SJSA1 (cell line): ENCODE measurements around the gene CHTF18. TPM values are rescaled to one million over a fixed set of nuclear protein-coding genes. Genes with fewer than 3 reads are reported as not detected.

Experiments
- DNase-seq, 2 experiments: peaks; one replicate each; pipeline ENCODE4 v3.0.0-alpha.2; 2015 to 2020; ENCODE audit warnings: low spot score in 2 of 2, low read depth in 1 of 2
- H3K27ac ChIP-seq: fragments of 250-450 bp; sonication (Bioruptor Pico); 2 replicates; pipeline ENCODE4 v1.5.1; 2020; ENCODE audit warnings: mild to moderate bottlenecking, moderate library complexity
- H3K27me3 ChIP-seq: fragments of 250-450 bp; sonication (Bioruptor Pico); replicated peaks from 2 replicates; pipeline ENCODE4 v1.5.1; 2020; ENCODE audit warnings: mild to moderate bottlenecking, moderate library complexity
- H3K36me3 ChIP-seq: fragments of 250-450 bp; sonication (Bioruptor Pico); 2 replicates; pipeline ENCODE4 v1.5.1; 2020; ENCODE audit warnings: mild to moderate bottlenecking
- H3K4me1 ChIP-seq: fragments of 250-450 bp; sonication (Bioruptor Pico); replicated peaks from 2 replicates; pipeline ENCODE4 v1.6.1; 2021; ENCODE audit warnings: mild to moderate bottlenecking
- H3K4me3 ChIP-seq: fragments of 250-450 bp; sonication (Bioruptor Pico); 2 replicates; pipeline ENCODE4 v1.5.1; 2020; ENCODE audit warnings: mild to moderate bottlenecking
- H3K9me3 ChIP-seq: fragments of 250-450 bp; sonication (Bioruptor Pico); replicated peaks from 2 replicates; pipeline ENCODE4 v1.5.1; 2020; ENCODE audit warnings: mild to moderate bottlenecking
- total RNA-seq: library from RNA; depleted of rRNA; stranded (reverse); fragments of >200 nt; shearing (Covaris generic); gene quantifications from 2 replicates; pipeline ENCODE4 v1.2.3, GENCODE V29; 2014; rRNA removed

Gene CHTF18
- total RNA-seq, 1 experiment from 2014 or later = 30.6 TPM

- Histone ChIP-seq H3K36me3 (no peaks in the 10 kb centered on the region), H3K4me3 (no peak overlapping the region), H3K27me3 (peaks cover 11% of the 10 kb centered on the region; the same call in 1 of the 2 replicates), H3K27ac (no peak overlapping the region), H3K4me1 (no peaks in the 10 kb centered on the region), H3K9me3 (peaks cover 7% of the 10 kb centered on the region; the same call in 1 of the 2 replicates)
- no peak for DNase-seq
These were observed 54.5 kb downstream of the CHTF18 start for GRCh38 chr16:842711-843560.

GRCh38 chr16:843771-844170 lies 55.4 kb downstream of the CHTF18 start:
- H3K27me3 ChIP-seq = peaks cover 11% of the 10 kb centered on the region; the same call in 1 of the 2 replicates
- H3K4me3 ChIP-seq = no peak overlapping the region
- H3K36me3 ChIP-seq = no peaks in the 10 kb centered on the region
- no peaks in the 10 kb centered on the region for H3K4me1 ChIP-seq
- H3K27ac ChIP-seq = no peak overlapping the region
- peaks cover 11% of the 10 kb centered on the region; the same call in 1 of the 2 replicates for H3K9me3 ChIP-seq
- DNase-seq = no peak

- Histone ChIP-seq H3K27me3 (peaks cover 11% of the 10 kb centered on the region; the same call in 1 of the 2 replicates), H3K27ac (no peak overlapping the region), H3K9me3 (peaks cover 15% of the 10 kb centered on the region; the same call in 1 of the 2 replicates)
These were observed 56.4 kb downstream of the CHTF18 start for GRCh38 chr16:844638-845350.

GRCh38 chr16:845351-845745 lies 56.9 kb downstream of the CHTF18 start:
- Histone ChIP-seq H3K27me3 (peaks cover 11% of the 10 kb centered on the region; the same call in 1 of the 2 replicates), H3K4me1 (no peaks in the 10 kb centered on the region), H3K4me3 (no peak overlapping the region), H3K36me3 (no peaks in the 10 kb centered on the region), H3K9me3 (peaks cover 18% of the 10 kb centered on the region; the same call in 1 of the 2 replicates), H3K27ac (no peak overlapping the region)
- DNase-seq = no peak

More at GRCh38 chr16:844638-845350, 56.4 kb downstream of the CHTF18 start:
- Histone ChIP-seq H3K4me3 (no peak overlapping the region), H3K4me1 (no peaks in the 10 kb centered on the region), H3K36me3 (no peaks in the 10 kb centered on the region)
- no peak for DNase-seq

GRCh38 chr16:847151-847550 lies 58.7 kb downstream of the CHTF18 start:
- Histone ChIP-seq H3K4me1 (no peaks in the 10 kb centered on the region), H3K36me3 (no peaks in the 10 kb centered on the region), H3K9me3 (peaks cover 29% of the 10 kb centered on the region), H3K4me3 (no peak overlapping the region), H3K27ac (no peak overlapping the region), H3K27me3 (peaks cover 10% of the 10 kb centered on the region; the same call in 1 of the 2 replicates)
- DNase-seq = no peak

Other genes with a start within 250 kb of the CHTF18 start
- gene PRR35, start 228.2 kb upstream of the CHTF18 start, total RNA-seq = not detected in 2 replicates
- gene NHLRC4, start 221.6 kb upstream of the CHTF18 start, total RNA-seq = 0.37 TPM in 1 of 2 replicates, not detected in the other
- 19.6 and 33.8 TPM in 2 replicates for gene PIGQ, start 218.7 kb upstream of the CHTF18 start, total RNA-seq
- 10.2 and 17.8 TPM in 2 replicates for gene RAB40C, start 198.6 kb upstream of the CHTF18 start, total RNA-seq
- 0.39 and 0.41 TPM in 2 replicates for gene WFIKKN1, start 157.6 kb upstream of the CHTF18 start, total RNA-seq
- gene METTL26, start 152.3 kb upstream of the CHTF18 start, total RNA-seq = 73.1 and 86.6 TPM in 2 replicates
- 3.0 TPM in 1 of 2 replicates, not detected in the other for gene MCRIP2, start 146.8 kb upstream of the CHTF18 start, total RNA-seq
- gene WDR90, start 139.3 kb upstream of the CHTF18 start, total RNA-seq = 12.1 and 31.9 TPM in 2 replicates
- 51.2 and 64.3 TPM in 2 replicates for gene RHOT2, start 120.5 kb upstream of the CHTF18 start, total RNA-seq
- 1.1 and 13.1 TPM in 2 replicates for gene RHBDL1, start 112.9 kb upstream of the CHTF18 start, total RNA-seq
- 150 and 253 TPM in 2 replicates for gene STUB1, start 108.2 kb upstream of the CHTF18 start, total RNA-seq
- gene JMJD8, start 104.3 kb upstream of the CHTF18 start, total RNA-seq = 13.9 and 25.7 TPM in 2 replicates
- gene WDR24, start 98.2 kb upstream of the CHTF18 start, total RNA-seq = 2.1 TPM in 2 replicates
- 0.13 TPM in 1 of 2 replicates, not detected in the other for gene FBXL16, start 82.8 kb upstream of the CHTF18 start, total RNA-seq
- gene METRN, start 73.5 kb upstream of the CHTF18 start, total RNA-seq = 75.5 and 99.3 TPM in 2 replicates
- gene ANTKMT, start 67.5 kb upstream of the CHTF18 start, total RNA-seq = 43.7 and 95.5 TPM in 2 replicates
- gene CCDC78, start 62.2 kb upstream of the CHTF18 start, total RNA-seq = 0.26 TPM in 1 of 2 replicates, not detected in the other
- 7.8 and 16.6 TPM in 2 replicates for gene HAGHL, start 61.5 kb upstream of the CHTF18 start, total RNA-seq
- gene CIAO3, start 47.6 kb upstream of the CHTF18 start, total RNA-seq = 24.2 and 27.4 TPM in 2 replicates
- gene MSLN, start 27.9 kb upstream of the CHTF18 start, total RNA-seq = not detected in 2 replicates
- gene RPUSD1, start 239 bp upstream of the CHTF18 start, total RNA-seq = 35.7 and 46.5 TPM in 2 replicates
- gene GNG13, start 12.1 kb downstream of the CHTF18 start, total RNA-seq = not detected in 2 replicates
- 16.3 and 23.5 TPM in 2 replicates for gene LMF1, start 182.4 kb downstream of the CHTF18 start, total RNA-seq
- 3.1 and 4.9 TPM in 2 replicates for gene SOX8, start 193.2 kb downstream of the CHTF18 start, total RNA-seq